ENCODE measurements around the gene OR1M1. TPM values are rescaled to one million over a fixed set of nuclear protein-coding genes. Genes with fewer than 3 reads are reported as not detected.

Gene OR1M1
- total and polyA plus RNA-seq, 10 of the 15 experiments (the other 5 are each of a cell fraction or from before 2014, with no cell fraction given) = not detected

DNA sequence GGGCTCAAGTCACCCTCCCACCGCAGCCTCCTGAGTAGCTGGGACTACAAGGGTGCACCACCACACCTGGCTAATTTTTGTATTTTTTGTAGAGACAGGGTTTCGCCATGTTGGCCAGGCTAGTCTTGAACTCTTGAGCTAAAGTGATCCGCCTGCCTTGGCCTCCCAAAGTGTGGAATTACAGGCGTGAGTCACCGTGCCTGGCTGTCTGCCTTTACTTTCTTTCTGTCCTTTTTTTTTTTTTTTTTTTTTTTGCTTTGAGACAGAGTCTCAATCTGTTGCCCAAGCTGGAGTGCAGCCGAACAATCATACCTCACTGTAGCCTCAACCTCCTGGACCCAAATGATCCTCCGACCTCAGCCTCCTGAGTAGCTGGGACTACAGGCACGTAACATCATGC lies 25.0 kb upstream of the OR1M1 start:
- H2AFZ ChIP-seq (ENCODE audit: control insufficient read depth, low read depth, low read length) = no peak overlapping the region
- no peak overlapping the region for H3K27ac ChIP-seq (ENCODE audit: control insufficient read depth, insufficient read depth)
- no peaks in the 10 kb centered on the region for H3K36me3 ChIP-seq (ENCODE audit: control insufficient read depth in 2 of 2, insufficient read depth in 2 of 2, low read length in 1 of 2)
- SMC1A ChIA-PET (ENCODE audit: uncharacterized antibody, unreplicated experiment) = no interaction called here
- no peaks in the 10 kb centered on the region for H3K79me2 ChIP-seq (ENCODE audit: control insufficient read depth, insufficient read depth, low read length)
- no peaks in the 10 kb centered on the region for H3K4me1 ChIP-seq (ENCODE audit: control insufficient read depth, insufficient read depth, low read length)
- intact Hi-C loops (cut with micrococcal nuclease; ENCODE audit: unreplicated experiment) = no loop called here
- no peak overlapping the region for H3K4me2 ChIP-seq (ENCODE audit: control insufficient read depth, insufficient read depth)
- no peaks in the 10 kb centered on the region for H4K20me1 ChIP-seq (ENCODE audit: control insufficient read depth, insufficient read depth)
- DNase-seq (ENCODE audit: low read depth, low spot score) = no peak
- no peaks in the 10 kb centered on the region for H3K27me3 ChIP-seq (replicated peaks in 1 of 2; ENCODE audit: control insufficient read depth in 2 of 2, insufficient read depth in 2 of 2, low read length in 1 of 2)
- RAD21 ChIA-PET (ENCODE audit: unreplicated experiment) = no interaction called here
- no peak overlapping the region for H3K4me3 ChIP-seq
- ATAC-seq = no peak
- no TSS peak for BruUV-seq (replicated peaks)
- TF ChIP-seq SUZ12 (IDR thresholded peaks at IDR 0.05; ENCODE audit: unreplicated experiment) (no peak), FOXM1 (IDR thresholded peaks at IDR 0.05; ENCODE audit: low read depth, low read length) (no peak), YY1 (IDR thresholded peaks at IDR 0.05; ENCODE audit: low read depth, low read length) (no peak), STAT3 (IDR thresholded peaks at IDR 0.05; ENCODE audit: low read depth, low read length) (no peak), ASH2L (IDR thresholded peaks at IDR 0.05; ENCODE audit: borderline replicate concordance, low read depth) (no peak), GABPA (IDR thresholded peaks at IDR 0.05; ENCODE audit: low read depth) (no peak), CREB1 (IDR thresholded peaks at IDR 0.05; ENCODE audit: low read depth) (no peak), CBX5 (IDR thresholded peaks at IDR 0.05; ENCODE audit: low read depth) (no peak), RB1 (IDR thresholded peaks at IDR 0.05; ENCODE audit: borderline replicate concordance) (no peak), EP300 (IDR thresholded peaks at IDR 0.05; ENCODE audit: borderline replicate concordance in 1 of 2, control insufficient read depth in 1 of 2, low read depth in 2 of 2, low read length in 2 of 2) (no peak), JUNB (IDR thresholded peaks at IDR 0.05) (no peak), SP1 (IDR thresholded peaks at IDR 0.05; ENCODE audit: low read depth, low read length) (no peak)
- TF ChIP-seq, protein P1, sequence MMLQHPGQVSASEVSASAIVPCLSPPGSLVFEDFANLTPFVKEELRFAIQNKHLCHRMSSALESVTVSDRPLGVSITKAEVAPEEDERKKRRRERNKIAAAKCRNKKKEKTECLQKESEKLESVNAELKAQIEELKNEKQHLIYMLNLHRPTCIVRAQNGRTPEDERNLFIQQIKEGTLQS (IDR thresholded peaks at IDR 0.05; ENCODE audit: borderline replicate concordance, extremely low read depth, low read depth, low read length) = no peak
- TF ChIP-seq, protein P2, sequence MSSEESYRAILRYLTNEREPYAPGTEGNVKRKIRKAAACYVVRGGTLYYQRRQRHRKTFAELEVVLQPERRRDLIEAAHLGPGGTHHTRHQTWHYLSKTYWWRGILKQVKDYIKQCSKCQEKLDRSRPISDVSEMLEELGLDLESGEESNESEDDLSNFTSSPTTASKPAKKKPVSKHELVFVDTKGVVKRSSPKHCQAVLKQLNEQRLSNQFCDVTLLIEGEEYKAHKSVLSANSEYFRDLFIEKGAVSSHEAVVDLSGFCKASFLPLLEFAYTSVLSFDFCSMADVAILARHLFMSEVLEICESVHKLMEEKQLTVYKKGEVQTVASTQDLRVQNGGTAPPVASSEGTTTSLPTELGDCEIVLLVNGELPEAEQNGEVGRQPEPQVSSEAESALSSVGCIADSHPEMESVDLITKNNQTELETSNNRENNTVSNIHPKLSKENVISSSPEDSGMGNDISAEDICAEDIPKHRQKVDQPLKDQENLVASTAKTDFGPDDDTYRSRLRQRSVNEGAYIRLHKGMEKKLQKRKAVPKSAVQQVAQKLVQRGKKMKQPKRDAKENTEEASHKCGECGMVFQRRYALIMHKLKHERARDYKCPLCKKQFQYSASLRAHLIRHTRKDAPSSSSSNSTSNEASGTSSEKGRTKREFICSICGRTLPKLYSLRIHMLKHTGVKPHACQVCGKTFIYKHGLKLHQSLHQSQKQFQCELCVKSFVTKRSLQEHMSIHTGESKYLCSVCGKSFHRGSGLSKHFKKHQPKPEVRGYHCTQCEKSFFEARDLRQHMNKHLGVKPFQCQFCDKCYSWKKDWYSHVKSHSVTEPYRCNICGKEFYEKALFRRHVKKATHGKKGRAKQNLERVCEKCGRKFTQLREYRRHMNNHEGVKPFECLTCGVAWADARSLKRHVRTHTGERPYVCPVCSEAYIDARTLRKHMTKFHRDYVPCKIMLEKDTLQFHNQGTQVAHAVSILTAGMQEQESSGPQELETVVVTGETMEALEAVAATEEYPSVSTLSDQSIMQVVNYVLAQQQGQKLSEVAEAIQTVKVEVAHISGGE (CRISPR knock-in tag; IDR thresholded peaks at IDR 0.05) = no peak
- TF ChIP-seq, protein P3, sequence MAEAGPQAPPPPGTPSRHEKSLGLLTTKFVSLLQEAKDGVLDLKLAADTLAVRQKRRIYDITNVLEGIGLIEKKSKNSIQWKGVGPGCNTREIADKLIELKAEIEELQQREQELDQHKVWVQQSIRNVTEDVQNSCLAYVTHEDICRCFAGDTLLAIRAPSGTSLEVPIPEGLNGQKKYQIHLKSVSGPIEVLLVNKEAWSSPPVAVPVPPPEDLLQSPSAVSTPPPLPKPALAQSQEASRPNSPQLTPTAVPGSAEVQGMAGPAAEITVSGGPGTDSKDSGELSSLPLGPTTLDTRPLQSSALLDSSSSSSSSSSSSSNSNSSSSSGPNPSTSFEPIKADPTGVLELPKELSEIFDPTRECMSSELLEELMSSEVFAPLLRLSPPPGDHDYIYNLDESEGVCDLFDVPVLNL (IDR thresholded peaks at IDR 0.05; ENCODE audit: low read depth, low read length) = no peak
- TF ChIP-seq, protein P4, sequence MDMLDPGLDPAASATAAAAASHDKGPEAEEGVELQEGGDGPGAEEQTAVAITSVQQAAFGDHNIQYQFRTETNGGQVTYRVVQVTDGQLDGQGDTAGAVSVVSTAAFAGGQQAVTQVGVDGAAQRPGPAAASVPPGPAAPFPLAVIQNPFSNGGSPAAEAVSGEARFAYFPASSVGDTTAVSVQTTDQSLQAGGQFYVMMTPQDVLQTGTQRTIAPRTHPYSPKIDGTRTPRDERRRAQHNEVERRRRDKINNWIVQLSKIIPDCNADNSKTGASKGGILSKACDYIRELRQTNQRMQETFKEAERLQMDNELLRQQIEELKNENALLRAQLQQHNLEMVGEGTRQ (IDR thresholded peaks at IDR 0.05; ENCODE audit: borderline replicate concordance, low read depth, low read length) = no peak
- POLR2A ChIA-PET = no interaction called here
- in situ Hi-C loops (cut with MboI) = no loop called here
- no peak overlapping the region for H3K9ac ChIP-seq (ENCODE audit: control insufficient read depth, insufficient read depth, low read length)
- CTCF ChIA-PET = no interaction called here
- no peak for FAIRE-seq
- no peaks in the 10 kb centered on the region; the same call in 2 of the 3 replicates for H3K9me3 ChIP-seq (replicated peaks; ENCODE audit: control insufficient read depth, insufficient read depth, low read length)
- WGBS (ENCODE audit: insufficient coverage, insufficient replicate concordance, low lambda C conversion rate, missing lambda C conversion rate) = 33% methylated on average over 8 of the region's 8 CpGs

Measured in GM12878 (cell line).